ENCODE measurements around the gene ALPL.
"Not testable (repeated sequence)": the region's sequence is repeated elsewhere in the genome, so short reads cannot be mapped to it uniquely, and the experiment has no call there.

Gene ALPL

GRCh38 chr1:21563971-21564370, 54.7 kb downstream of the ALPL start:
- no peak for DNase-seq

GRCh38 chr1:21564521-21565095, 55.4 kb downstream of the ALPL start:
- DNase-seq = no peak

- DNase-seq = no peak
Observed at GRCh38 chr1:21565285-21565684, 56.1 kb downstream of the ALPL start.

- DNase-seq = not testable (repeated sequence)
Observed at GRCh38 chr1:21566361-21566760, 57.1 kb downstream of the ALPL start.

GRCh38 chr1:21567241-21568005, 58.2 kb downstream of the ALPL start:
- no peak for DNase-seq

- DNase-seq = no peak
Observed at GRCh38 chr1:21568006-21568746, 59.0 kb downstream of the ALPL start.

- no peak for DNase-seq
Observed at GRCh38 chr1:21568809-21569385, 59.7 kb downstream of the ALPL start.

- no peak for DNase-seq
Observed at GRCh38 chr1:21569820-21570527, 60.8 kb downstream of the ALPL start.

GRCh38 chr1:21570528-21570875, 61.3 kb downstream of the ALPL start:
- no peak for DNase-seq

GRCh38 chr1:21570885-21571284, 61.7 kb downstream of the ALPL start:
- DNase-seq = no peak

GRCh38 chr1:21572221-21572620, 63.0 kb downstream of the ALPL start:
- DNase-seq = no peak

GRCh38 chr1:21572735-21573277, 63.6 kb downstream of the ALPL start:
- DNase-seq = no peak

- DNase-seq = no peak
Observed at GRCh38 chr1:21573475-21573874, 64.3 kb downstream of the ALPL start.

GRCh38 chr1:21573971-21574465, 64.8 kb downstream of the ALPL start:
- DNase-seq = peak; percentile 23

GRCh38 chr1:21574466-21575151, 65.4 kb downstream of the ALPL start:
- DNase-seq = peak; percentile 23

GRCh38 chr1:21575351-21575942, 66.2 kb downstream of the ALPL start:
- DNase-seq = no peak

GRCh38 chr1:21576031-21576797, 67.0 kb downstream of the ALPL start:
- no peak for DNase-seq

- no peak for DNase-seq
Observed at GRCh38 chr1:21576798-21577187, 67.6 kb downstream of the ALPL start.

GRCh38 chr1:21577324-21577723, 68.1 kb downstream of the ALPL start:
- no peak for DNase-seq

- no peak for DNase-seq
Observed at GRCh38 chr1:21577933-21578332, 68.7 kb downstream of the ALPL start.

- no peak for DNase-seq
Observed at GRCh38 chr1:21579791-21580190, 70.6 kb downstream of the ALPL start.

Data from midbrain (tissue), 1 donor.